Measurements from ENCODE around the gene TSPAN8.
"Not testable (repeated sequence)": the region's sequence is repeated elsewhere in the genome, so short reads cannot be mapped to it uniquely, and the experiment has no call there.

TSPAN8 gene

DNA sequence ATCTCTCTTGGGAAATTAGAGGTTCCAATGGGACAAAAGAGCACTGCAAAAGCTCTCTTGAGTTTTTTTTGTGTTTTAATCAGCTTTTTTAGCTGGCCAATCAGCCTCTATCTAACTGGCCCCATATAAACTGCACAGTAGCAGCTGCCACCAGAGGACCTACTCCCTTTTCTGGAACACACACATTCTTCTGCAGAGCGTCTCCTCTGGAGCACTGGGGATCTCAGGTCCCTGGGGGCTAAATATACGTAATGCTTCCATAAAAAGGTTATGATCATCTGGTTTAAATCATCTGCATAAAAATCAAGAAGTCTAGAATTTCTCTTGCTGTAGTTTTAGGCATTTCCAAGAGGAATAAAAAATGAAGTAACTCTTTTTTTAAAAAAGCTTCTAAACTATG lies 32.3 kb downstream of the TSPAN8 start:
- no peak for DNase-seq

DNA sequence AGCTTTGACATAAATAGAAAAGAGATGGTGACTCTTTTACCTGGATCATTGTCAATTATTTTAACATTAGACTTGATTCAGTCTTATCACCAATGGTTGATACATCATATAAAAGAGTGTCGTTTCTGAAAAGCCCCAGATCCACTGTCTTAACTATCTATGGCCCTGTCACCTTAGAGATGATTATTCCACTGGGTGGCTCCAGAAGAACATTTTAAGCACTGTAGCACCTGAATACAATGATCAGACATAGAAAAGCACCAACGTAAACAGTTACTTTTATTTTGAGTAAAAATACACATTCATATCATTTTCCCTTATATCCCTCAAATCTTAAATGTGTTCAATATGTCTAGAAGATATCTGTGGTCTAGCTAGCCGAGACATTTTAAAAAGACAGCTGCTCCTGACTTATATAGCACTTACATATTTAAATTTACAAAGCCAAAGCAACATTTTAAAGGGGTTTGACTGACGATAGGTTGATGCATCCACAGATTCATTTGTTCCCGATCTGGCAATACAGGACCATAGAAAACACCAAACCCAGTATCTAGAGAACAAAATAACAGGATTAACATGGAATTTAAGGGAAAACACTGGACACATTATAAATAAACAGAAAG lies 32.9 kb downstream of the TSPAN8 start:
- DNase-seq, result no peak

DNA sequence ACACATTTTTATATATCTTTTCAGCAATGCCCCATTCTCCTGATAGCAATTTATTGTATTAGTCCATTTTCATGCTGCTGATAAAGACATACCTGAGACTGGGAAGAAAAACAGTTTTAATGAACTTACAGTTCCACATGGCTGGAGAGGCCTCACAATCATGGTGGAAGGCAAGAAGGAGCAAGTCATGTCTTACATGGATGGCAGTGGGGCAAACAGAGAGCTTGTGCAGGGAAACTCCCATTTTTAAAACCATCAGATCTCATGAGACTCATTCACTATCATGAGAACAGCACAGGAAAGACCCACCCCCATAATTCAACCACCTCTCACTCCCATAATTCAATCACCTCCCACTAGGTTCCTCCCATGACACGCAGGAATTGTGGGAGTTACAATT lies 44.7 kb downstream of the TSPAN8 start:
- DNase-seq, result not testable (repeated sequence)

DNA sequence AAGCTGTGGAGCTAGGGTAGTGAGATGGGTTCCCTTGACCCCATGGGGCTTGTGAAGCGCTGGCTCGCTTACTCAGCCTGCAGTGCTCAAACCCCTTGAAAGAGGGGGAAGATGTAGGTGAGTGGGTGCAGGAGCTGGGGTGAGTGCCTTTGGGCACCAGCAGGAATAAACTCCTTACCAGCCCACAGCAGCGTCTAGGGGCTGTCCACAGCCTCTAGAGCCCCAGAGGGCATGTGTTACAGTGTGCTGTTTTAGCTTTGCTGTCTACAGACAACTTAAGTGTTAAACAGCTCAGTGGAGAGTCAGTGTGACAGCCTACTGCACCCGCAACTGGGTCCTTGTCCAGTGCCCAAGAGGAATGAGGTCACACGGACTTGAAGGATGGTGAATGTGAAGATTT lies 48.0 kb downstream of the TSPAN8 start:
- DNase-seq, result no peak

DNA sequence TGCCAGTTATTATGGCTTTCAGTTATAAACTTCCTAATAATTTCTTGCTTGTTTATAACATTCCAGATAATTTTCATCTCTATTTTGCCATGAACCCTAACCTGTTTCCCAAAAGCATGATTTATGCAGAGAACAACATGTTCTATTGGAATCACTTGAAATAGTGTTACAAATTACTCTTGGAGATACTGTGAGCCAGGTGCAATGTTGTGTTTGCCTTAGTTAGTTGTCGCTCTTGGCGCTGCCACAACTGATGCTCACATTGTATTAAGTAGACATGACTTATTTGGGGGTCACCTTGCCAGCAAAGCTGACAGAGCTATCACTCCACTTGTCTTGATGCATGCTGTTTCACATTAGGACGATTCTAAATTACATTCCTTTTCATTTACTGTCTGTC lies 49.4 kb downstream of the TSPAN8 start:
- DNase-seq, result peak; percentile 47

DNA sequence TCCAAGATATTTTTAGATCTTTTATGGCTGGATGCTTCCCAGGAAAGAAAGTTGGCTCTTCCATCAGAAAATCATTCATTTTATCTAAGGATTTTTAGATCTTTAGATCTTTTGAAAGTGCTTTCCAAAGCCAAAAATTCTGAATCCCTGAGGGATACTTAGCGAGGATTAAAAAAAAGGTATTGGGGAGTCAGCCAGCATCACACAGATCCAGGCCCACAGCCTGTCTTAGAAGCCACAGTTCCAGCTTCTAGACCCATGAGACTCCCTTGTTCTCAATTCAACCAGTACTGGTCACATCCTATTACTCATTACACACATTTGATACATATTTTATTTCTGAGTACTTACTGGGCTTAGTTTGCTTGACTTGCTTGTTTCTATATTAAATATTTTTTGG lies 49.9 kb downstream of the TSPAN8 start:
- DNase-seq, result peak; percentile 44

DNA sequence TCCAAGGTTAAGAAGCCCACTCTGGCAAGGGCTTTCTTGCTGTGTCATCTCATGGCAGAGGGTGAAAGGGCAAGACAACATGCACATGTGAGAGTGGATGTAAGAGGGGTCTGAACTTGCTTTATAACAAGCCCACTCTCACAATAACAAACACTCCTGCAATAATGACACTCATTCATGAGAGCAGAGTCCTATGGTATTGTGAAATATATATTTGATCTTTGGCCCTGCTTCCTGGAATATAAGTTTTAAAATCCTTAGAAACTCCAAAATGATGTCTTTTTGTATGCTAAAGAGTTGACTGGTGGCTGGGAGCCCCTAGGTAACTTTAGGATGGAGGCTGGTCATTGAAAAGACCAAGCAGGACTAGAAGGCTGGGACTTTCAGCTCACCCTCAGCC lies 51.8 kb downstream of the TSPAN8 start:
- DNase-seq, result no peak

DNA sequence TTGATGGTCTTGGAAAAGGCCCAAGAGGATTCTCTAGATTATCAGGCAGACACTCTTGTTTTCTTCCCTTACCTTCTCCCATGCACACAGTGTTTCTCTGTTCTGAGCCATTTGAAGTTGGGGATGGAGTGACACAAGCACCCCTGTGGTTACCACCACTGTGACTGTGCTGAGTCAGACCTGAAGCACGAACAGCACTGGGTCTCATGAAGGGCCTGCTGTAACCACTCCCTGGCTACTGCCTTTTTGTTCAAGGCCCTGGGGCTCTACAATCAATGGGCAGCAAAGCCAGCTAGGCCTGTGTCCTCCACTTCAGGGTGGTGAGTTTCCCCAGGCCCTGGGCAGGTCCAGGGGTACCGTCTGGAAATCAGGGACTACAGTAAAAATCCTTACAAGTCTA lies 65.5 kb downstream of the TSPAN8 start:
- no peak for DNase-seq

DNA sequence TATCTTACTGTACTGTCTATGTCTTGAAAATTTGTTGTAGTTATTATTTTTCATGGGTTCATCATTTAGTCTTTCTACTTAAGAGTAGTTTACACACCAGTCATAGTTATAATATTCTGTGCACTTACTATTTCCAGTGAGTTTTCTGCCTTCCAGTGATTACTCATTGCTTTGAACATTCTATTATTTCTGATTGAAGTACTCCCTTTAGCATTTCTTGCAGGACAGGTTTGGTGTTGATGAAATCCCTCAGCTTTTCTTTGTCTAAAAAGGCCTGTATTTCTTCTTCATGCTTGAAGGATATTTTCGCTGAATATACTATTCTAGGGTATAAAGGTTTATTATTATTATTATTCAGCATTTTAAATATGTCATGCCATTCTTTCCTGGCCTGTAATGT lies 66.8 kb downstream of the TSPAN8 start:
- no peak for DNase-seq

DNA sequence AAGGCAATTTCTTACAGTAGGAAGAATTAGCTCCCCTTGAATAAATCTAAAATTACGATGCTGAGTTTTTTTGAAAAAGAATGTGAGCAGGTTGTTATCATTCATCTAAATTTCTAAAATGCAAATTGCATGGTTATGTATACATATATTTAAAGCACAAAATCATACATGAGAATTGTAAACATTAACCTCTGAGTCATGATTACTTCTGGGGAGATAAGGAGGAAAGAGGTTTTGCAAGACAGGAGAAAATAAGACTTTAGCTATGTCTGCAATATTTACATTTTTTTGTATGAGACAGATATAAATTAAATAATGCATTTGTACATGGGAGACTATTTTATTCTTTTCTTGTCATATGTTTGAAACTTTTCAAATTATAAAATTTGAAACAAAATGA lies 72.2 kb downstream of the TSPAN8 start:
- no peak for DNase-seq

DNA sequence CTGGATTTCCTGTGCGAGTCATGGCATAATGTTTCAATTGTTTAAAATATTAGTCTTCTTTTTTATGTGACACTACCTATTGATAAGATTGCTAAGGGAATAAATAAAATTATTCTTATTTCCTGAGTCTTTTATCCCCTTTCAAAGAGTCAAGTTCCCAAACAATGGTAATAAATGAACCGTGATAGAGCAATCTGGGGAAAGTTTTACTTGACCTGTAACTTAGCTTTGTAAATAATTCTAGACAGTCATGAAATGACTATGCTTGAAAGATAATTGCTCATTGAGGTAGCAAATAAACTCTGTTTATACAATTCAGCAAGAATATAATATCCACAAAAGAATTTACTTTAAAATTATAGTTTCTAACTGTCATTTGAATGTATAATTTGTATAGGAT lies 82.1 kb downstream of the TSPAN8 start:
- no peak for DNase-seq
